ENCODE measurements around the gene DCUN1D2. TPM values are rescaled to one million over a fixed set of nuclear protein-coding genes. Genes with fewer than 3 reads are reported as not detected.
A peak's percentile ranks its signal among the peaks of the same experiment; 100 is the strongest.

Gene DCUN1D2
- total RNA-seq, 1 experiment from 2014 or later, result 9.6 TPM

GRCh38 chr13:113520571-113520970 lies 30.1 kb upstream of the DCUN1D2 start:
- DNase-seq (ENCODE audit: low read depth), result no peak

- no peak for DNase-seq (ENCODE audit: low read depth)
Measured at GRCh38 chr13:113519556-113519955, 29.0 kb upstream of the DCUN1D2 start.

- no peak for DNase-seq (ENCODE audit: low read depth)
Measured at GRCh38 chr13:113518076-113518803, 27.7 kb upstream of the DCUN1D2 start.

- no peak for DNase-seq (ENCODE audit: low read depth)
Measured at GRCh38 chr13:113514847-113515246, 24.3 kb upstream of the DCUN1D2 start.

GRCh38 chr13:113513761-113514160 lies 23.2 kb upstream of the DCUN1D2 start:
- DNase-seq (ENCODE audit: low read depth), result no peak

- DNase-seq (ENCODE audit: low read depth), result no peak
Measured at GRCh38 chr13:113511361-113511760, 20.9 kb upstream of the DCUN1D2 start.

- DNase-seq (ENCODE audit: low read depth), result no peak
Measured at GRCh38 chr13:113510871-113511270, 20.4 kb upstream of the DCUN1D2 start.

- no peak for DNase-seq (ENCODE audit: low read depth)
Measured at GRCh38 chr13:113509989-113510388, 19.5 kb upstream of the DCUN1D2 start.

GRCh38 chr13:113508521-113509254 lies 18.2 kb upstream of the DCUN1D2 start:
- no peak for DNase-seq (ENCODE audit: low read depth)

GRCh38 chr13:113507505-113508345 lies 17.2 kb upstream of the DCUN1D2 start:
- no peak for DNase-seq (ENCODE audit: low read depth)

- no peak for DNase-seq (ENCODE audit: low read depth)
Measured at GRCh38 chr13:113506871-113507388, 16.4 kb upstream of the DCUN1D2 start.

GRCh38 chr13:113506025-113506685 lies 15.6 kb upstream of the DCUN1D2 start:
- DNase-seq (ENCODE audit: low read depth), result no peak

- DNase-seq (ENCODE audit: low read depth), result no peak
Measured at GRCh38 chr13:113502686-113503085, 12.2 kb upstream of the DCUN1D2 start.

- DNase-seq (ENCODE audit: low read depth), result no peak
Measured at GRCh38 chr13:113500530-113501265, 10.2 kb upstream of the DCUN1D2 start.

- peak; percentile 54 for DNase-seq (ENCODE audit: low read depth)
Measured at GRCh38 chr13:113499936-113500335, 9.4 kb upstream of the DCUN1D2 start.

GRCh38 chr13:113498905-113499304 lies 8.4 kb upstream of the DCUN1D2 start:
- no peak for DNase-seq (ENCODE audit: low read depth)

- DNase-seq (ENCODE audit: low read depth), result no peak
Measured at GRCh38 chr13:113497217-113497616, 6.7 kb upstream of the DCUN1D2 start.

GRCh38 chr13:113495494-113496210 lies 5.1 kb upstream of the DCUN1D2 start:
- DNase-seq (ENCODE audit: low read depth), result peak; percentile 16

GRCh38 chr13:113493315-113493951 lies 2.9 kb upstream of the DCUN1D2 start:
- peak; percentile 89 for DNase-seq (ENCODE audit: low read depth)
